NK-92 treated with Interleukin-12 subunit alpha and Interleukin-12 subunit beta, amount 100 ng/mL, for 24 hours (cell line): Measurements from ENCODE around the gene STX18.

Experiments
- DNase-seq: peaks from one replicate; lab custom pipeline; 2025; lab: John Stamatoyannopoulos, UW

STX18 gene

DNA sequence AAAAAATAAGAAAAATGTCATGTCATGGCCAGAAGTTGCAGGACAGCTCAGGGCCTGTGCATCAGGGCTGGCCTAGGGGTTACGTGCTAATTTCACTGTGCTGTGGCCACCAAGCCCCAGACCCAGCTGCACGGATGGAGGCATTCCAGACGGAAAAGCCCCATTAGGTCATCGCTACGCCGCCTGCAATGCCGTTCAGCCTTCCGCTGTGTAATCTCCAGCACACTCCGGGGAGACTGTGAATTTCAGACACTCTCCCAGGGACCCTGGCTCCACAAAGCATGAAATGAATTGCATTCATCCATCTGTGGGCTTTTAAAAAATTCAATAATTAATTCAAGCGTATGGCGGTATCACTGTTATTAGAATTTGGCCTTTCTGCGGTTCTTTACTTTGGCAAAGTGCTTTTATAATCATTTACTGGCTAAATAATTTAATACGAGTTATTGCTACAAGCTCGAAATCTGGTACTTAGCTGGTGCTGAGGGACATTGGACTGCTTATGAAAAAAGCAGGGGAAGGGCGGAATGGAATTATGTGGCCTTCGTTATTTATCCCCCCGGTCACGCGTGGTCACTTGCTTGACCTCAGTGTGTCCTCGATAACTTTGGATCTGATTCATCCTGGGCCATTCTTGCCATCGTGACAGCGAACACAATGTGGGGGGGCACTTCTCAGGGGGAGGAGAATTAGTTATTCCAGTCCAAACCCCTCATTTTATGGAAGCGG, 164.0 kb downstream of the STX18 start:
- DNase-seq = no peak

DNA sequence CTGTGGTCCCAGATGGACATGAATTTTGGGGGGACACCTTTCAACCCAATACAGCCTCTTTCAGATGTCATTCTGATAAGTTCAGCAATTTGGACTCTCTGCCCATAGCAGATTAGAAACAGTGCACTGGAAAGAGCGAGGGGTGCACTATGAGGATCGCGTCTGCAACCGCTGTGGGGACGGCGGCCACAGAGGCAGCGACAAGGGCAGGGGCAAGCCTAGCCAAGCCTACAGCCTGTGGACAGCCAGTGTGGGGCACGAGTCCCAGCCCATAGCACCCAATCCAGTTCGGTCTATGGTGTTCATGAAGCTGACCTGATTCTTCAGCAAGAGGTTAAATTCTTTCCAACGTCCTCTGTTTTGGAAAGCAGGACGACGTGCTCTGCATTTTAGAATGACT, 164.7 kb downstream of the STX18 start:
- no peak for DNase-seq

DNA sequence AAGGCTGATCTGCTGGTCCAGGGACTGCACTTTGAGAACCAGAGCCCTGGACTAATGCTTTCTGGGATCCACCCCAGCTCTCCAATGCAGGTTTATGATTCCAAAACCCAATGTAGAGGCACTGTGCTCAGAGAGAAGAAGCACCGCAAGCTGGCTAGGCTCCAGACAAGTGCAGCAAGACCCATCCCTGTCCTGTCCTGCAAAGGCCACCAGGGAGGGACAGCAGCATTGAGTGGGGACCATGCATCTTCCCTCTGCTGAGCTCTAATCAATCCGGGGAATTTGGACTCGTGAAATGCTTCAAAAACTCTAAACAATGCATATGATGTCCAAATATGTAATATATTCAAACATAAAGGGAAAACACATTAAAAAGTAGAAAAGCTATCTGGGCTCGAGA, 165.8 kb downstream of the STX18 start:
- no peak for DNase-seq

DNA sequence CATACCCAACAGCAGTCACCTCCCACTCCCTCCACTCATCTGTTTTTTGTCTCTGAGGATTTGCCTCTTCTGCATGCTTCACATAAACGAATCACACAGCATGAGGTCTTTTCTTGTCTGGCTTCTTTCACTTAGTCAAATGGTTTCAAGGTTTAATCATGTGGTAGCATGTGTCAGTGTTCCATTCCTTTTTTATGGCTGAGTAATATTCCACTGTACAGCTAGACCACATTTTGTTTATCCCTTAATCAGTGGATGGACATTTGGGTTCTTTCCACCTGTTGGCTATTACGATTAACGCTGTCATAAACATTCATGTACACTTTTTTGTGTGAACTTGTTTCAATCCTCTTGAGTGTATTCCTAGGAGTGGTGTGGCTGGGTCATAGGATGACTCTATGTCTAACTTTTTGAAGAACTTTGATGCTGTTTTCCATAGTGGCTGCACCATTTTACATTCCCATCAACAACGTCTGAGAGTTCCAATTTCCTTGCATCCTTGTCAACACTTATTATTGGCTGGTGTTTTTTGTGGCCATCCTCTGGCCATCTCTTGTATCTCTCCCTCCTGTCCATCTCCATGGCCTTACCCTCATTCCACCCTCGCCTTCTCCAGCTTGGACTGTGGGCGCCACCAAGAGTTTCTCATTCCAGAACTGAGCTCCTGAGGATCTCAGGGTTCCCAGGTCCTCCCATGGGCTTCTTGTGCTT, 167.3 kb downstream of the STX18 start:
- DNase-seq = no peak
